Testis (tissue), 2 donors: Measurements from ENCODE around the gene RSF1.

Experiments used
- CTCF ChIP-seq, 3 experiments: fragments of 450-650 bp in 2 of 3; fragments of 200-600 bp in 1 of 3; sonication (generic) in 1 of 3; IDR thresholded peaks; one replicate each; pipeline ENCODE4 v1.5.1; 2016 to 2019; ENCODE audit warnings: antibody characterized with exemption in 3 of 3, mild to moderate bottlenecking in 2 of 3, moderate library complexity in 1 of 3
- POLR2A ChIP-seq: fragments of 450-650 bp; IDR thresholded peaks from one replicate; pipeline ENCODE4 v1.6.1; 2017; ENCODE audit warnings: antibody characterized with exemption, mild to moderate bottlenecking, moderate library complexity

DNA sequence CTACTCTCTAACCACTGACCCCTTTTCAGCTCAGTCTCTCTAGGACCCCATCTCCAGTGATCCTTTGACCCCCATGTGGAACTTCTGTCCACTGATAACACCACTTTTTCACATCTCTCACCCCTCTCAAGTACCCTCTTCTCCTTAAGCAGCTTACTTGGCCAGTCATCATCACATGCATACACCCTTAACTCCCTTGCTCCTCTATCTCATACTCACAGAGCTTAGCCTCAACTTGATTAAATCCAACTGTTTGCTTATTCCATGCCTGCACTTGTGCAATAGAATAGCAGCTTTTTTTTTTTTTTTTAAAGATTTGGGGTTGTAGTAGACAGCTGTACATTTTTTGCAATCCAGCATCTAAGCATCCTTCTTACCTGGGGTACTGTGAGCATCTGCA lies 208.6 kb downstream of the RSF1 start:
- TF ChIP-seq CTCF (IDR thresholded peaks at IDR 0.05) (no peak), POLR2A (no peak)
